Mesenchymal stem cell (in vitro differentiated cells and primary cell): ENCODE measurements around the gene MPDZ.

Experiments
- DNase-seq: peaks from one replicate; pipeline ENCODE4 v3.0.0-alpha.2; 2013
- H2AFZ ChIP-seq: one replicate; pipeline ENCODE4 v1.6.1; 2013; ENCODE audit warnings: low read depth, mild to moderate bottlenecking, control low read depth, inconsistent platforms, low read length, moderate library complexity
- H2AK5ac ChIP-seq: 2 replicates; pipeline ENCODE4 v1.6.1; 2013; ENCODE audit warnings: low read length, moderate library complexity, mild to moderate bottlenecking, inconsistent platforms; ENCODE audit not compliant: severe bottlenecking
- H2BK120ac ChIP-seq: one replicate; pipeline ENCODE4 v1.6.1; 2013; ENCODE audit warnings: low read depth, mild to moderate bottlenecking, inconsistent platforms, low read length, moderate library complexity
- H2BK12ac ChIP-seq, 2 experiments: one replicate each; pipeline ENCODE4 v1.6.1; 2013; ENCODE audit warnings: inconsistent platforms in 2 of 2, low read length in 2 of 2, mild to moderate bottlenecking in 2 of 2, moderate library complexity in 2 of 2, control low read depth in 1 of 2
- H2BK15ac ChIP-seq: one replicate; pipeline ENCODE4 v1.6.1; 2013; ENCODE audit warnings: mild to moderate bottlenecking, low read depth, inconsistent platforms; ENCODE audit not compliant: poor library complexity, severe bottlenecking
- H2BK5ac ChIP-seq: 2 replicates; pipeline ENCODE4 v1.6.1; 2013; ENCODE audit warnings: low read depth, mild to moderate bottlenecking, low read length, control low read depth, inconsistent platforms; ENCODE audit not compliant: poor library complexity, severe bottlenecking
- H3K14ac ChIP-seq, 2 experiments: one replicate each; pipeline ENCODE4 v1.6.1; 2013; ENCODE audit warnings: inconsistent platforms in 2 of 2, low read length in 2 of 2, control low read depth in 1 of 2, mild to moderate bottlenecking in 1 of 2, moderate library complexity in 1 of 2
- H3K18ac ChIP-seq, 2 experiments: one replicate each; pipeline ENCODE4 v1.6.1; 2013; ENCODE audit warnings: inconsistent platforms in 2 of 2, low read length in 2 of 2, control low read depth in 1 of 2, low read depth in 1 of 2, mild to moderate bottlenecking in 1 of 2
- H3K23ac ChIP-seq, 2 experiments: one replicate each; pipeline ENCODE4 v1.6.1; 2013; ENCODE audit warnings: inconsistent platforms in 2 of 2, low read length in 2 of 2, mild to moderate bottlenecking in 2 of 2, moderate library complexity in 2 of 2, control low read depth in 1 of 2
- H3K27ac ChIP-seq: 2 replicates; pipeline ENCODE4 v1.5.1; 2013; ENCODE audit warnings: mild to moderate bottlenecking, moderate library complexity, low read length, control low read depth, inconsistent platforms; ENCODE audit not compliant: poor library complexity, severe bottlenecking
- H3K27me3 ChIP-seq, 2 experiments: 2 replicates each; pipeline versions ENCODE4 v1.6.1 to v1.7.0; 2013; ENCODE audit warnings: low read length in 2 of 2, mild to moderate bottlenecking in 2 of 2, moderate library complexity in 2 of 2, control low read depth in 1 of 2, inconsistent platforms in 1 of 2; ENCODE audit not compliant: control insufficient read depth in 1 of 2, insufficient read depth in 1 of 2
- H3K36me3 ChIP-seq, 2 experiments: 2 replicates each; pipeline versions ENCODE4 v1.6.1 to v1.7.0; 2013; ENCODE audit warnings: low read length in 2 of 2, control low read depth in 1 of 2, inconsistent platforms in 1 of 2, low read depth in 1 of 2, mild to moderate bottlenecking in 1 of 2; ENCODE audit not compliant: insufficient read depth in 2 of 2, control insufficient read depth in 1 of 2
- H3K4ac ChIP-seq, 2 experiments: one replicate each; pipeline ENCODE4 v1.6.1; 2013; ENCODE audit warnings: inconsistent platforms in 2 of 2, low read length in 2 of 2, mild to moderate bottlenecking in 2 of 2, moderate library complexity in 2 of 2, control low read depth in 1 of 2, low read depth in 1 of 2
- H3K4me1 ChIP-seq: 2 replicates; pipeline ENCODE4 v1.6.1; 2013; ENCODE audit warnings: low read depth, low read length, control low read depth; ENCODE audit not compliant: control insufficient read depth, insufficient read depth
- H3K4me2 ChIP-seq: 2 replicates; pipeline ENCODE4 v1.6.1; 2013; ENCODE audit warnings: low read length, mild to moderate bottlenecking, inconsistent platforms; ENCODE audit not compliant: poor library complexity, severe bottlenecking
- H3K4me3 ChIP-seq, 2 experiments: 2 replicates each; pipeline versions ENCODE4 v1.5.1 to v1.7.0; 2013; ENCODE audit warnings: low read length in 2 of 2, mild to moderate bottlenecking in 2 of 2, control low read depth in 1 of 2, low read depth in 1 of 2; ENCODE audit not compliant: insufficient read depth in 1 of 2
- H3K79me1 ChIP-seq: replicated peaks from 2 replicates; pipeline ENCODE4 v1.6.1; 2013; ENCODE audit warnings: mild to moderate bottlenecking, control low read depth, low read length, inconsistent platforms; ENCODE audit not compliant: poor library complexity, severe bottlenecking
- H3K9ac ChIP-seq: 2 replicates; pipeline ENCODE4 v1.7.0; 2013; ENCODE audit warnings: mild to moderate bottlenecking, low read length, moderate library complexity
- H3K9me3 ChIP-seq: 2 replicates; pipeline ENCODE4 v1.7.0; 2013; ENCODE audit warnings: mild to moderate bottlenecking, low read length; ENCODE audit not compliant: control insufficient read depth
- H4K8ac ChIP-seq: one replicate; pipeline ENCODE4 v1.6.1; 2013; ENCODE audit warnings: inconsistent platforms, mild to moderate bottlenecking, low read length, moderate library complexity
- H4K91ac ChIP-seq: one replicate; pipeline ENCODE4 v1.6.1; 2013; ENCODE audit warnings: mild to moderate bottlenecking, low read length, inconsistent platforms
- WGBS: methylation state at CpG from one replicate; pipeline ENCODE4 v1.1.7; 2013; ENCODE audit warnings: mixed read lengths; 5-methylcytosine and 5-hydroxymethylcytosine counted together

Gene MPDZ

GRCh38 chr9:13189362-13189761 lies 90.1 kb downstream of the MPDZ start:
- peaks cover 1% of the 10 kb centered on the region for H3K4me1 ChIP-seq
- no peaks in the 10 kb centered on the region for H3K9me3 ChIP-seq
- H3K4ac ChIP-seq = no peak overlapping the region
- H3K27me3 ChIP-seq = no peaks in the 10 kb centered on the region
- no peak overlapping the region for H2AFZ ChIP-seq
- no peak overlapping the region for H2BK12ac ChIP-seq
- no peak overlapping the region for H3K4me3 ChIP-seq
- no peaks in the 10 kb centered on the region for H3K79me1 ChIP-seq
- H2AK5ac ChIP-seq = no peak overlapping the region
- H2BK5ac ChIP-seq = no peak overlapping the region
- no peak overlapping the region for H2BK15ac ChIP-seq
- H4K8ac ChIP-seq = no peak overlapping the region
- H2BK120ac ChIP-seq = no peak overlapping the region
- H3K4me2 ChIP-seq = no peak overlapping the region
- H3K9ac ChIP-seq = no peak overlapping the region
- H3K14ac ChIP-seq = no peak overlapping the region
- peaks cover 6 to 67% of the 10 kb centered on the region in 2 experiments for H3K36me3 ChIP-seq
- no peak overlapping the region for H4K91ac ChIP-seq
- no peak overlapping the region for H3K27ac ChIP-seq
- DNase-seq = no peak
- no peak overlapping the region for H3K18ac ChIP-seq
- H3K23ac ChIP-seq = no peak overlapping the region

- Histone ChIP-seq H3K18ac (no peak overlapping the region), H2BK5ac (no peak overlapping the region), H3K36me3 (peaks cover 6 to 61% of the 10 kb centered on the region in 2 experiments), H4K91ac (no peak overlapping the region), H3K4me1 (peaks cover 2% of the 10 kb centered on the region), H2BK120ac (no peak overlapping the region), H3K27ac (no peak overlapping the region), H3K4me2 (no peak overlapping the region), H3K4me3 (no peak overlapping the region), H3K14ac (no peak overlapping the region), H4K8ac (no peak overlapping the region), H3K9me3 (no peaks in the 10 kb centered on the region), H2AK5ac (no peak overlapping the region), H2BK12ac (no peak overlapping the region), H2AFZ (no peak overlapping the region), H3K4ac (no peak overlapping the region), H3K23ac (no peak overlapping the region), H3K9ac (no peak overlapping the region), H2BK15ac (no peak overlapping the region), H3K27me3 (no peaks in the 10 kb centered on the region), H3K79me1 (no peaks in the 10 kb centered on the region)
- WGBS = 94% methylated on average over 5 of the region's 5 CpGs
- no peak for DNase-seq
Observed at GRCh38 chr9:13186774-13187173, 92.7 kb downstream of the MPDZ start.

- H2BK12ac ChIP-seq = no peak overlapping the region
- H2BK5ac ChIP-seq = no peak overlapping the region
- no peak overlapping the region for H3K14ac ChIP-seq
- H3K18ac ChIP-seq = no peak overlapping the region
- no peak overlapping the region for H4K8ac ChIP-seq
- peaks cover 3% of the 10 kb centered on the region for H3K4me1 ChIP-seq
- H4K91ac ChIP-seq = no peak overlapping the region
- H2AK5ac ChIP-seq = no peak overlapping the region
- no peak overlapping the region for H3K4me3 ChIP-seq
- WGBS = 100% methylated on average over 1 of the region's 1 CpG
- no peaks in the 10 kb centered on the region for H3K9me3 ChIP-seq
- H3K23ac ChIP-seq = no peak overlapping the region
- no peak overlapping the region for H2BK15ac ChIP-seq
- peaks cover 6 to 59% of the 10 kb centered on the region in 2 experiments for H3K36me3 ChIP-seq
- H3K4me2 ChIP-seq = no peak overlapping the region
- H2AFZ ChIP-seq = no peak overlapping the region
- no peak overlapping the region for H3K27ac ChIP-seq
- H3K9ac ChIP-seq = no peak overlapping the region
- no peak overlapping the region for H2BK120ac ChIP-seq
- H3K27me3 ChIP-seq = no peaks in the 10 kb centered on the region
- no peaks in the 10 kb centered on the region for H3K79me1 ChIP-seq
- no peak for DNase-seq
- H3K4ac ChIP-seq = no peak overlapping the region
Observed at GRCh38 chr9:13186091-13186490, 93.4 kb downstream of the MPDZ start.

- H3K4me2 ChIP-seq = no peak overlapping the region
- H3K23ac ChIP-seq = no peak overlapping the region
- H2AK5ac ChIP-seq = no peak overlapping the region
- H3K27me3 ChIP-seq = no peaks in the 10 kb centered on the region
- no peaks in the 10 kb centered on the region for H3K79me1 ChIP-seq
- H3K4me1 ChIP-seq = peaks cover 1% of the 10 kb centered on the region
- WGBS = 38% methylated on average over 1 of the region's 2 CpGs
- no peak overlapping the region for H2BK12ac ChIP-seq
- DNase-seq = peak; percentile 10
- H2BK120ac ChIP-seq = no peak overlapping the region
- H3K36me3 ChIP-seq = peaks cover 0 to 42% of the 10 kb centered on the region in 2 experiments
- no peak overlapping the region for H2AFZ ChIP-seq
- no peaks in the 10 kb centered on the region for H3K9me3 ChIP-seq
- H3K27ac ChIP-seq = no peak overlapping the region
- no peak overlapping the region for H3K18ac ChIP-seq
- H4K8ac ChIP-seq = no peak overlapping the region
- no peak overlapping the region for H3K4me3 ChIP-seq
- no peak overlapping the region for H3K14ac ChIP-seq
- no peak overlapping the region for H3K4ac ChIP-seq
- H2BK5ac ChIP-seq = no peak overlapping the region
- H4K91ac ChIP-seq = no peak overlapping the region
- H3K9ac ChIP-seq = no peak overlapping the region
- H2BK15ac ChIP-seq = no peak overlapping the region
Observed at GRCh38 chr9:13181652-13182051, 97.8 kb downstream of the MPDZ start.
